ENCODE results near the gene UNC5C.

- TF ChIP-seq CTCF (IDR thresholded peaks at IDR 0.05) (no peak), POLR2A (IDR thresholded peaks at IDR 0.05) (no peak)
These were observed 16.5 kb downstream of the UNC5C start for GRCh38 chr4:95532305-95532704.
